SKM-1 treated with dmso at 0.1 percent for 144 hours (cell line): ENCODE measurements around the gene PLXDC2.

ENCODE experiments used
- DNase-seq: peaks from one replicate; lab custom pipeline; 2025; ENCODE audit not compliant: unreplicated experiment; lab: John Stamatoyannopoulos, UW

PLXDC2 gene

DNA sequence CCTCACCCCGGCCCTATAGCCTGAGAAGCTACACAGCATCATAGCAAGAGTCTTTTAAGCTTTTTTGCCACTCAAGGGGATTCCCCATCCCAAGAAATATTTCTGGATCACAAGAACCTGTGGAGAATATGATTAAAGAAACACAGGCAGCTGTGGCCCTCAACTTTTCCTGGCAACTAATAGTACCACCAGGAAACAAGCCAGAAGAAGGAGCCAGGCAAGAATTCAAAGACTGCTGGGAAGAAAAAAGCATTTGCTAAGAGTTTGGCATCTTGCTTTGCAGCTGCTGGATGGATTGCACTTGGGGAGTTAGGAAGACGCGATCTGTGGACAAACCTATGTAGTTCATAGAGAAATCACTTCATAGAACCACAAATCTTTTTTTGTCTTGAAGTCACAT, 437.8 kb downstream of the PLXDC2 start:
- no peak for DNase-seq

- no peak for DNase-seq
Observed at GRCh38 chr10:20254497-20254896, 438.3 kb downstream of the PLXDC2 start.

GRCh38 chr10:20256969-20257368, 440.7 kb downstream of the PLXDC2 start:
- no peak for DNase-seq

- DNase-seq = no peak
Observed at GRCh38 chr10:20257422-20257821, 441.2 kb downstream of the PLXDC2 start.

DNA sequence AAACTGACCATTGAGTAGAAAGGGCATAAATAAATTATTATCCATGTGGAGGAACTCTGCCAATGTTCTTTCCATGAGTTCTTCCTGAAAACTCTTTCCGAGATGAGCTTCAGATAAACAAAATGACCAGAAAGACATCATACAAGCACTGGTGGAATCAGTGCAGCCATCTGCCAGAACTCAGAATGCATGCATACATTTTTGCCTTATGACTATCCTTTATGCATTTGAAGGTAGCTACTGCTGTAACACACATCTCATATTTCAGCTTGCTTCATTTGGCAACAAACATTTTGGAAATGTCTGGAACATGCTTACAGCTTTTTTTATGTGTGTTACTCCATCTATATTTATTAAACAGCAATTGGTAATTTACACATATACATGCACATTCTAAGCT, 448.9 kb downstream of the PLXDC2 start:
- no peak for DNase-seq

GRCh38 chr10:20267734-20268133, 451.5 kb downstream of the PLXDC2 start:
- no peak for DNase-seq

GRCh38 chr10:20271490-20271889, 455.3 kb downstream of the PLXDC2 start:
- no peak for DNase-seq

DNA sequence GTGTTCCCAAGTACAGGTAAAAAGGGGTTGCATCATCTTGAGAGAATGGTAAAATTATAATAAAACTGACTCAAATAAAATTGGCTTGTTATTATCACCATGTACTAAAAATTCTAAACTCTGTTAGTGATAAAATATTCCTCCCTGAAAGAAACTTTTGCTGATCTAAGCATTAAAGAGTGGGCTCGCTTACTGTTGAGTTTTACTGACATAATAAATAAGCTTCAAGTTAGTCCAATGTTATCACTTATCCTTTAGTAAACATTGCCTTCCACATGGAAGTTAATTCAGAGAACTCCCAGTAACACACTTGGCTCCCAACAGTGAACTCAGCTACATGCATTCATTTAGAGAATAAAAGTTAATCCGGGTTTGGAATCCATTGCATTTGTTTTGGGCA, 456.4 kb downstream of the PLXDC2 start:
- DNase-seq = no peak

DNA sequence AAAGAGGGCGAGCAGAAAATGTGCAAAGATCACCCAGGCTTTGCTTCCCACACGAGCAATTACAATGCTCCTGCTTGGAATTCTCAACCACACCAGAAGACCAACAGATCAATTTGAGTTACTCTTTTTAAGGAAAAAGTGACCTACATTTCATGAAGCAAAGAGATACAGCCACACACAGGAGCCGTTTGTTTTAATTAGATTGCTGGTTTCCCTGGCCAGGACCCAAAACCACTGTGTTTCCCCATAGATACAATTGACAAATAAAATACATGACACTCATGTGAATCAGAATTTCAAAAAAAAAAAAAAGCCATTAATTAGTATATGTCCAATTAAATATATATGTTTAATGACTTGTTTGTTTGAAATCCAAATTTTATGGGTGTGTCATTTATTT, 458.3 kb downstream of the PLXDC2 start:
- DNase-seq = no peak

DNA sequence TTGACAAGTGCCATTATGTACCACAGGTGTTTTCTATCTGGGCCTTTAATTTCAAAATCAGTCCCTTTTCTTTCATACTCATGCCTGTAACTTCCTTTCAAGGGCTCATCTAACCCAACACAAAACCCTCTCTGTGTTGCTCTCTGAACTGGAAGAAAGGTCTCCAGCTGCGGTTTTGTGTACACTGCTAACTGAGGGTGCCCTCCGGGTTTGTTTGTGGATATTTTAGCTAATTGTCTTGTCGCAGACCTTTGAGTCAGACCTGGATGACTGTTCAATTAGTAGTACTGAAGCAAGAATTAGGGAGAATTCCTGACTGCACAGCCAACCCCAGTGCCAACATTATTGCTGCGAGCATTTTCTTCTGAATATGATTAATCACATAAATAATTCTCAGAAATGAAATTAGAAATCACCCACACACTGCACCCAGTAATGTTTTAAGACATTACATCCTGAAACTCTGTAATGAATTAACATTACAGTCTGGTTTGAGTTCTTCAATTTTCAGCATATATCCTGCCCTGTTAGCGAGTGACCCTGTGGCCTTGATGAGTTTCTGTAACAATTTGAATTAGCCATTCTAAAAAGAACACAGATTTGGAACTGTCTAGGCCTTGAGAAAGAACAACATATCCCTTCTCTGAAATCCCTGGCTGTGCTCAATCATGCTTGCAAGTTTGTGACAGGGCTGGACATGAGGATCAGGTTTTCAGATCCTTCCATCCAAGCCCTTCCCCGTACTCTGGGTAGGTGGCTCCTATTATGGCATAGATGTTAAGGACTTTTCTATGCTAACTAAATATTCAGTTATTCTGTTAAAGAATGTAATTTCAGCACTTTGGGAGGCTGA, 460.1 kb downstream of the PLXDC2 start:
- DNase-seq = no peak

- no peak for DNase-seq
Observed at GRCh38 chr10:20277820-20278219, 461.6 kb downstream of the PLXDC2 start.

DNA sequence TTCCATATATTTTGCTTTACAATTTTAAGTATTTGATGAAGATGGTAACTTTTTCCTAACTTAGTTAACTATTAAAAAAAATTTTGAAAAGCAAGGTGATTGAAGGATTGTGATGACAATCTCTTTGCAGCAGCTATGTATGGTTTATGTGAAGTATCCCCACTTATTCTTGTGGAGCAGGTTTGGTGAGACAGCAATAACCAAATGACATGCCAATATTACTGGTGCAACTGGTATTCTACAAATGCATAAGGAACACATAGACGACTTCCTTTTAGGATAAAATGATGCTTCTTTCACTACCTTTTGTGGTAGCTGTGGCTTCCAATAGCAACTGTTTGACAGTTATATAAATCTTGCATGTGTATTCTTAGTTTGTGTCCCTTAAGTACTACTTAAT, 465.3 kb downstream of the PLXDC2 start:
- no peak for DNase-seq

- no peak for DNase-seq
Observed at GRCh38 chr10:20287586-20287985, 471.4 kb downstream of the PLXDC2 start.

GRCh38 chr10:20288060-20288459, 471.8 kb downstream of the PLXDC2 start:
- no peak for DNase-seq

- DNase-seq = no peak
Observed at GRCh38 chr10:20289070-20289828, 473.0 kb downstream of the PLXDC2 start.

DNA sequence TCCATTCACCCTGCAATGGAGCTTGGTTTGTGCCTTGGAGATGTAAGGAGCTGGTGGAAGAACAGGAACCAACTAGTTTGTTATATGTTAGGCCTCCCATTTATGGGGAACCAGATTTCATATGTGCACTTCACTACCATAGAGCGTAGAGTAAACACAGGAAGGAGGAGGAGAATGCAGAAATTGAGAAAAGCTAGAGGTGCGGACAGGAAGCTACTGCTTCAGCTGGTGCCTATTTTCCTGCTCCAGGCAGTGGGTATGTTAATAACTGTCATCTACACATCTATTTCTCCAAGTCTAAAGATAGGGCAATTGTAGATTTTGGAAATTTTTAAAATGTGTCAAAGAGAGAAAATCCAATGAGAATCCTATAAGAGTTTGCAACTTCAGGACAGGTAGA, 482.2 kb downstream of the PLXDC2 start:
- DNase-seq = no peak

GRCh38 chr10:20299034-20299736, 483.0 kb downstream of the PLXDC2 start:
- DNase-seq = no peak

DNA sequence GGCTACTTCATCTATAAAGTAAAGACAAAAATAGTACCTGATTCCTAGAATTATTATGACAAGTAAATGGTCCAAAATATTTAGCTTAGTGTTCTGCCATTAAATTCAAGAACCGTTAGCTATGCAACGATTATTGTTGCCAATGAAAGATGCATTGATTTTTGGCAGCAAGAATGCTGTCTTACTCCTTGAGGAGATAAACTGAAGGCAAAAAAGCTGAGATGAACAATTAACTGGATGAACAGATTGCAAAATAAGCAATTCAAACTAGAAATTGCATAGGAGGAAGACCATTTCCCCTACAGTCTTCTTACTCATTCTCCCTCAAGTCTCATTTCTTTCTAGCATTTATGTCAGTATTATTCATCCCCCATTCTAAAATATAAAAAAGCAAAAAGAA, 484.5 kb downstream of the PLXDC2 start:
- no peak for DNase-seq

DNA sequence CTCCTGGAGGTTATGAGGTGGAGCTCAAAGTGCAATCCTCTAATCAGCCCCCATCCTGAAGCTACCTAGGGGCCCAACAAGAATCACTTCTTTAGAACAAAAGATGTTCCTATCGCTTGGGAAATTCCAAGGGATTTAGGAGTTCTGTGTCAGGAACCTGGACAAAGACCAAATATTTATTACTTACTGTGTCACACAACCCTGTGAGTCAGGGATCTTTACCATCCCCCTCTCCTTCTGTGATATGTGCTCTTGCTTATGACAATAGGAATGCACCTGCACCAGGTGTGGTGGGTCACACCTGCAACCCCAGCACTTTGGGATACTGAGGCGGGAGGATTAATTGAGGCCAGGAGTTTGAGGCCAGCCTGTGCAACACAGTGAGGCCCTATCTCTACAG, 485.8 kb downstream of the PLXDC2 start:
- no peak for DNase-seq

GRCh38 chr10:20303453-20304152, 487.4 kb downstream of the PLXDC2 start:
- no peak for DNase-seq

DNA sequence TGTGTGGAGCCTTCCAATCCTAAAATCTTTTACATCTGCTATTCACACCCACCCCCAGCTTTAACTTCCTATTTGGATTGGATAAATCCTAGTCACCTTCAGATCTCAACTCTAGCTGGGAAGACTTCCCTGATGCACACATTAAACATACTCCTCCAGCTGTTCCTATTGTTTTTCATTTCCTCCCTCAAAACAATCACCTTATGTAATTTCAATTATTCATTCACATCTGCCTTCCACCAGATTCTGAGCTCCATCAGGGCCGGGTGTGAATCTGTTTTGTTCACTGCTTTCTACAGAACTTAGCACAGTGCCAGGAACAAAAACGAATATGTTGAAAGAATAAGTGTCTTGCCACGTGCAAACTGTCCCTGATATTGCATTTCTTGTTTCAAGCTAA, 497.4 kb downstream of the PLXDC2 start:
- no peak for DNase-seq
